DOHH2 (cell line): Measurements from ENCODE around the gene ATP7A.
"Not testable (repeated sequence)": the region's sequence is repeated elsewhere in the genome, so short reads cannot be mapped to it uniquely, and the experiment has no call there.

Experiments used
- H3F3A ChIP-seq: fragments of 200-600 bp; sonication (generic), shearing (Covaris generic); 2 replicates; pipeline ENCODE4 v1.6.0; 2016; ENCODE audit warnings: antibody characterized with exemption, mild to moderate bottlenecking; ENCODE audit not compliant: control insufficient read depth, insufficient read depth
- H3K27ac ChIP-seq: fragments of 200-600 bp; sonication (generic); 2 replicates; pipeline ENCODE4 v1.5.1; 2014; ENCODE audit warnings: low read depth, mild to moderate bottlenecking, low read length, moderate library complexity
- H3K27me3 ChIP-seq: fragments of 200-600 bp; sonication (generic); 2 replicates; pipeline ENCODE4 v1.6.1; 2014; ENCODE audit warnings: mild to moderate bottlenecking, low read length, mixed read lengths; ENCODE audit not compliant: control insufficient read depth
- H3K36me3 ChIP-seq: fragments of 200-600 bp; sonication (generic); 2 replicates; pipeline ENCODE4 v1.6.1; 2014; ENCODE audit warnings: mild to moderate bottlenecking, low read length, moderate library complexity, mixed read lengths; ENCODE audit not compliant: control insufficient read depth
- H3K4me1 ChIP-seq: fragments of 200-600 bp; sonication (generic); 2 replicates; pipeline ENCODE4 v1.6.1; 2014; ENCODE audit warnings: mild to moderate bottlenecking, low read length, mixed read lengths; ENCODE audit not compliant: control insufficient read depth
- H3K4me2 ChIP-seq: fragments of 200-600 bp; sonication (generic); 2 replicates; pipeline ENCODE4 v1.6.0; 2014; ENCODE audit warnings: mild to moderate bottlenecking, low read length, moderate library complexity
- H3K4me3 ChIP-seq: fragments of 200-600 bp; sonication (generic); 2 replicates; pipeline ENCODE4 v1.5.1; 2014; ENCODE audit warnings: mild to moderate bottlenecking, low read length, mixed read lengths
- H3K79me2 ChIP-seq: fragments of 200-600 bp; sonication (generic); 2 replicates; pipeline ENCODE4 v1.6.1; 2014; ENCODE audit warnings: mild to moderate bottlenecking, low read length, mixed read lengths; ENCODE audit not compliant: control insufficient read depth
- H3K9me2 ChIP-seq: fragments of 200-600 bp; sonication (generic); replicated peaks from 2 replicates; pipeline ENCODE4 v1.6.1; 2014; ENCODE audit warnings: mild to moderate bottlenecking, low read length, mixed read lengths; ENCODE audit not compliant: control insufficient read depth
- H3K9me3 ChIP-seq: fragments of 200-600 bp; sonication (generic); 2 replicates; pipeline ENCODE4 v1.6.1; 2014; ENCODE audit warnings: antibody characterized with exemption, low read length, mixed read lengths; ENCODE audit not compliant: control insufficient read depth, insufficient read depth
- H4K20me1 ChIP-seq: fragments of 200-600 bp; sonication (generic); 2 replicates; pipeline ENCODE4 v1.6.0; 2014; ENCODE audit warnings: low read depth, mild to moderate bottlenecking, antibody characterized with exemption, low read length, moderate library complexity; ENCODE audit not compliant: control insufficient read depth, insufficient read depth
- EZH2phosphoT487 ChIP-seq: fragments of 200-600 bp; sonication (generic); IDR thresholded peaks from 2 replicates; pipeline ENCODE4 v1.6.1; 2017; ENCODE audit warnings: borderline replicate concordance, mild to moderate bottlenecking, antibody characterized with exemption, low read length, moderate library complexity, mixed read lengths
- TF ChIP-seq, protein P1 (sequence below): fragments of 200-600 bp; sonication (generic); IDR thresholded peaks from one replicate; pipeline ENCODE4 v1.5.1; 2014; ENCODE audit warnings: antibody characterized with exemption, mild to moderate bottlenecking, low read depth, low read length; ENCODE audit not compliant: poor library complexity, severe bottlenecking

The ATP7A gene

DNA sequence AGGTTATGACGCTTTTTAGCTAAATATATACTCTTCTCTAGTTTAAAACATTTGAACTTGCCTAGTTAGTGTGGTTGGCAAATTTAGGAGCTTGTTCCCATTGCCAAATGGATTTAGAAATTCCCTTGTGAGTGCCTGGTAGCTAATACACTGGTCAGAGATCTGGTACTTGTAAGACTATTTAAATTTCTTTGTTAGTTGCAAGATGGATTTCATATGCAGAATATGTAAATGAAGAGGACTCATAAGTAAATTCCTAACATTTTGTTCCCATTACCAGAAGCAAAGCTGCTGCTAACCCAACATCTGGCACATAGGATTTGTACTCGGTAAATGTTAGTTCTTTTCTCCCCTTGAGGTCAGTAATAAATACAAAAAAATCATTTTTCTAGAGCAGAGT, 137.6 kb downstream of the ATP7A start:
- Histone ChIP-seq H3K9me2 (no peaks in the 10 kb centered on the region), H3K79me2 (no peaks in the 10 kb centered on the region), H3K4me2 (no peak overlapping the region), H3K4me3 (no peak overlapping the region), H3K4me1 (no peaks in the 10 kb centered on the region), H3K36me3 (no peaks in the 10 kb centered on the region), H3K9me3 (no peaks in the 10 kb centered on the region), H3F3A (no peaks in the 10 kb centered on the region), H3K27ac (no peak overlapping the region), H4K20me1 (no peaks in the 10 kb centered on the region), H3K27me3 (no peaks in the 10 kb centered on the region)
- TF ChIP-seq, protein P1, sequence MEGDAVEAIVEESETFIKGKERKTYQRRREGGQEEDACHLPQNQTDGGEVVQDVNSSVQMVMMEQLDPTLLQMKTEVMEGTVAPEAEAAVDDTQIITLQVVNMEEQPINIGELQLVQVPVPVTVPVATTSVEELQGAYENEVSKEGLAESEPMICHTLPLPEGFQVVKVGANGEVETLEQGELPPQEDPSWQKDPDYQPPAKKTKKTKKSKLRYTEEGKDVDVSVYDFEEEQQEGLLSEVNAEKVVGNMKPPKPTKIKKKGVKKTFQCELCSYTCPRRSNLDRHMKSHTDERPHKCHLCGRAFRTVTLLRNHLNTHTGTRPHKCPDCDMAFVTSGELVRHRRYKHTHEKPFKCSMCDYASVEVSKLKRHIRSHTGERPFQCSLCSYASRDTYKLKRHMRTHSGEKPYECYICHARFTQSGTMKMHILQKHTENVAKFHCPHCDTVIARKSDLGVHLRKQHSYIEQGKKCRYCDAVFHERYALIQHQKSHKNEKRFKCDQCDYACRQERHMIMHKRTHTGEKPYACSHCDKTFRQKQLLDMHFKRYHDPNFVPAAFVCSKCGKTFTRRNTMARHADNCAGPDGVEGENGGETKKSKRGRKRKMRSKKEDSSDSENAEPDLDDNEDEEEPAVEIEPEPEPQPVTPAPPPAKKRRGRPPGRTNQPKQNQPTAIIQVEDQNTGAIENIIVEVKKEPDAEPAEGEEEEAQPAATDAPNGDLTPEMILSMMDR, result no peak
- TF ChIP-seq EZH2phosphoT487, result no peak

DNA sequence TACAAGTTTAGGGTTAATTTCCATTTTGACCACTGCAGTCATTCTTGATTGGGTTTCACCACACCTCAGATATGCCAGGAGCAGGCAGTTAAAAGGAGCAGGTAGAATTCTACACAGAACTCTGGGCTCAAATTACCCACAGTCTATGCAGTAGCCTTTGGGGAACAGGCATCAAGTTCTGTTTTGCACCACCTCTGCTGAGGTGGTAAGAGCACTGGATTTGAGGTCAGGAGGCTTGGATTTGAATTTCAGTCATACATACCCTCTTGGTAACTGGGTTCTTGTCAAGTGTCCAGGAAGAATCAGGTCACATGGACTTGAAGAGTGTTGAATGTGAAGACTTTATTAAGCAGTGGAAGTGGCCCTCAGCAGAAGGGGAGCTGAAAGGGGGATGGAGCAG, 153.2 kb downstream of the ATP7A start:
- H3K27ac ChIP-seq, result no peak overlapping the region
- no peak for TF ChIP-seq EZH2phosphoT487
- TF ChIP-seq, protein P1, result no peak

DNA sequence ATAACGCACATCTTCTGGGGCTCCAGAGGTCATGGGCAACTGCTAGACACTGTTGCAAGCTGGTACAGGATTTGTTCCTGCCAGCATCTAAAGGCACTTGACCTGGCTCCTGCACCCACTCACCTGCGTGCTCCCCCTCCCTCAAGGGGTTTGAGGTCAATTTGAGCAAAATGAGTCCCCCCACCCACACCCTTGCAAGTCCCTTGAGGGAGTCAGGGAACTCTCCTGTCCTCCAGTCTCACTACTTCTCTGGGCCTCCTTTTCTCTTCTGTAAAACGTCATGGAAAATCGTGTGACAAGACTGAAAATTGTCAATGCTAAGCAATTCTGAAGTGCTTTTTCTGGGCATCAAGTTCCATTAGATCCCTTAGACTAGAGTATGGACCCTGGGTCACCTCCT, 153.7 kb downstream of the ATP7A start:
- H3K4me3 ChIP-seq, result no peak overlapping the region
- no peak for TF ChIP-seq EZH2phosphoT487
- TF ChIP-seq, protein P1, result no peak
- no peak overlapping the region for H3K27ac ChIP-seq
- no peaks in the 10 kb centered on the region for H3K36me3 ChIP-seq
- H3K9me2 ChIP-seq, result no peaks in the 10 kb centered on the region
- H4K20me1 ChIP-seq, result no peaks in the 10 kb centered on the region
- H3K27me3 ChIP-seq, result no peaks in the 10 kb centered on the region
- no peaks in the 10 kb centered on the region for H3F3A ChIP-seq
- no peak overlapping the region for H3K4me2 ChIP-seq
- H3K4me1 ChIP-seq, result no peaks in the 10 kb centered on the region
- no peaks in the 10 kb centered on the region for H3K9me3 ChIP-seq
- no peaks in the 10 kb centered on the region for H3K79me2 ChIP-seq

More for the DNA sequence above, 153.2 kb downstream of the ATP7A start:
- Histone ChIP-seq H3K9me3 (no peaks in the 10 kb centered on the region), H4K20me1 (no peaks in the 10 kb centered on the region), H3K4me1 (no peaks in the 10 kb centered on the region), H3K4me2 (no peak overlapping the region), H3K4me3 (no peak overlapping the region), H3F3A (no peaks in the 10 kb centered on the region), H3K27me3 (no peaks in the 10 kb centered on the region), H3K9me2 (no peaks in the 10 kb centered on the region), H3K79me2 (no peaks in the 10 kb centered on the region), H3K36me3 (no peaks in the 10 kb centered on the region)

DNA sequence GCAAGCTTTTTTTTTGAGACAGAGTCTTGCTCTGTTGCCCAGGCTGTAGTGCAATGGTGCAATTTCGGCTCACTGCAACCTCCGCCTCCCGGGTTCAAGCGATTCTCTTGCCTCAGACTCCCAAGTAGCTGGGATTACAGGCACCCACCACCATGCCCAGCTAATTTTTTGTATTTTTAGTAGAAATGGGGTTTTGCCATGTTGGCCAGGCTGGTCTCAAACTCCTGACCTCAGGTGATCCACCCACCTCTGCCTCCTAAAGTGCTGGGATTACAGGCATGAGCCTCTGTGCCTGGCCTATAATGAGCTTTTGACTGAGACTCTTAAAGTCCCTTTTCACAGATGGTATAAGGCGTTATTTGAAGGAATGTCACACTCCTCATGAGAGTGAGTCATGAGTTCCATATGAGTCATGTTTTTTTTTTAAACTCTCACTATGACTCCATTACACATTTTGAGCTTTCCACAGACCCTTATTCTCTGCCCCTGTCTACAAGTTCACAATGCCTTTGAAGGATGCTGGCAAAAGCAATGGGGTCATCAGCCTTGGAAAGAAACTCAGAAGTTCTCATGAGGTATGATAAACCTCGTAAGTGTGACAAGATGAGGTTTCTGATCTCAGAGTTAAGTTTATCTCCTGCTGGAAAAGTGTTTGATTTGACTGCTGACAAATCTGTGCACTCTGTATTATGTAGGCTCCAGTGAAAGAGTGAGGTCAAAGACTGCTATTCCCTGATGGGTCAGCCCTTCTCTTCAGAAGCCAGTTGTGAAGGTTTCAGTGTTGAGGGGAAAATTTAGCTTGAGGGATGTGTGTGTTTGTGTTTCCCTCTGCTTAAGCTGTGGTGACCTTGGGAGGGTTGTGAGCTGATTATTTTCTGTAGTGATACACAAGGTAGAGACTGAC, 154.5 kb downstream of the ATP7A start:
- H3K27ac ChIP-seq, H3K9me2 ChIP-seq, H3F3A ChIP-seq, H4K20me1 ChIP-seq, H3K9me3 ChIP-seq, H3K36me3 ChIP-seq, H3K79me2 ChIP-seq, H3K4me3 ChIP-seq, H3K4me1 ChIP-seq, H3K4me2 ChIP-seq, H3K27me3 ChIP-seq: not testable (repeated sequence)
